ENCODE measurements around the gene MAEA.
A peak's percentile ranks its signal among the peaks of the same experiment; 100 is the strongest.

The MAEA gene

GRCh38 chr4:1249731-1250526, 39.8 kb upstream of the MAEA start:
- Histone ChIP-seq H3K9me3 (ENCODE audit: severe bottlenecking) (peaks cover 19% of the 10 kb centered on the region), H3K4me3 (ENCODE audit: low read depth, low read length) (peak overlapping the region; percentile 66), H3K27ac (peak overlapping the region; percentile 99), H3K36me3 (peaks cover 52% of the 10 kb centered on the region), H3K27me3 (ENCODE audit: insufficient read depth, low read depth, severe bottlenecking) (no peaks in the 10 kb centered on the region)
- no peak for TF ChIP-seq CTCF (IDR thresholded peaks at IDR 0.05; ENCODE audit: low read depth, low read length)
- DNase-seq, result peak; percentile 44

DNA sequence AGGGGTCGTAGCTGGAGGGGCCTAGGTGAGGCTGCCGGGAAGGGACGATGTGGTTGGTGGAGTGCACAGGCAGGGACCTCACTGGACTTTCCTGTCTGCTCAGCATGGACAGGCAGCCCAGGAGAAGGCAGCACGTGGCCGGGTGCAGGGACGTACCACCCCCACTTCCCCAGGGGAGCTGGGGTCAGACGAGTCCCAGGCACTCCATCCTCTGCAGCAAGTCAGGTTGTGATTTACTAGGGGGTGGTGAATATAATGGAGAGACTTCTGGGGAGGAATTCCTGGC, 39.2 kb upstream of the MAEA start:
- Histone ChIP-seq H3K9me3 (ENCODE audit: severe bottlenecking) (peaks cover 19% of the 10 kb centered on the region), H3K27me3 (ENCODE audit: insufficient read depth, low read depth, severe bottlenecking) (no peaks in the 10 kb centered on the region), H3K36me3 (peaks cover 47% of the 10 kb centered on the region), H3K4me3 (ENCODE audit: low read depth, low read length) (no peak overlapping the region), H3K27ac (peak overlapping the region; percentile 99)
- no peak for DNase-seq
- no peak for TF ChIP-seq CTCF (IDR thresholded peaks at IDR 0.05; ENCODE audit: low read depth, low read length)

- TF ChIP-seq CTCF (IDR thresholded peaks at IDR 0.05; ENCODE audit: low read depth, low read length), result no peak
- no peak overlapping the region for H3K4me3 ChIP-seq (ENCODE audit: low read depth, low read length)
- no peaks in the 10 kb centered on the region for H3K27me3 ChIP-seq (ENCODE audit: insufficient read depth, low read depth, severe bottlenecking)
- DNase-seq, result no peak
- peaks cover 19% of the 10 kb centered on the region for H3K9me3 ChIP-seq (ENCODE audit: severe bottlenecking)
- H3K36me3 ChIP-seq, result peaks cover 40% of the 10 kb centered on the region
- H3K27ac ChIP-seq, result no peak overlapping the region
Measured at GRCh38 chr4:1250921-1251772, 38.5 kb upstream of the MAEA start.

- Histone ChIP-seq H3K4me3 (ENCODE audit: low read depth, low read length) (no peak overlapping the region), H3K9me3 (ENCODE audit: severe bottlenecking) (peaks cover 19% of the 10 kb centered on the region), H3K36me3 (peaks cover 34% of the 10 kb centered on the region), H3K27me3 (ENCODE audit: insufficient read depth, low read depth, severe bottlenecking) (no peaks in the 10 kb centered on the region), H3K27ac (no peak overlapping the region)
- no peak for DNase-seq
- no peak for TF ChIP-seq CTCF (IDR thresholded peaks at IDR 0.05; ENCODE audit: low read depth, low read length)
Measured at GRCh38 chr4:1251773-1252066, 38.0 kb upstream of the MAEA start.

GRCh38 chr4:1252928-1253492, 36.7 kb upstream of the MAEA start:
- Histone ChIP-seq H3K9me3 (ENCODE audit: severe bottlenecking) (peaks cover 19% of the 10 kb centered on the region), H3K27ac (no peak overlapping the region), H3K4me3 (ENCODE audit: low read depth, low read length) (no peak overlapping the region), H3K36me3 (peaks cover 22% of the 10 kb centered on the region), H3K27me3 (ENCODE audit: insufficient read depth, low read depth, severe bottlenecking) (no peaks in the 10 kb centered on the region)
- TF ChIP-seq CTCF (IDR thresholded peaks at IDR 0.05; ENCODE audit: low read depth, low read length), result no peak
- DNase-seq, result no peak

All from WERI-Rb-1 (cell line).